Measurements from ENCODE around the gene LRRC71.

Gene LRRC71

GRCh38 chr1:156893048-156893953, 27.1 kb upstream of the LRRC71 start, which contains the start of gene PEAR1:
Gene PEAR1 (plus strand): TSS chr1:156893718. CDS start chr1:156903927, 10,209 bp downstream.
- no peak for DNase-seq

- no peak for DNase-seq
These were observed 26.4 kb upstream of the LRRC71 start for GRCh38 chr1:156894001-156894400.

GRCh38 chr1:156894711-156895454, 25.5 kb upstream of the LRRC71 start:
- DNase-seq, result no peak

GRCh38 chr1:156895455-156895812, 25.0 kb upstream of the LRRC71 start:
- no peak for DNase-seq

- DNase-seq, result no peak
These were observed 24.5 kb upstream of the LRRC71 start for GRCh38 chr1:156895927-156896326.

GRCh38 chr1:156896490-156897033, 23.9 kb upstream of the LRRC71 start:
- no peak for DNase-seq

- no peak for DNase-seq
These were observed 23.2 kb upstream of the LRRC71 start for GRCh38 chr1:156897078-156897825.

- no peak for DNase-seq
These were observed 22.3 kb upstream of the LRRC71 start for GRCh38 chr1:156898161-156898566.

GRCh38 chr1:156898971-156899664, 21.3 kb upstream of the LRRC71 start:
- DNase-seq, result no peak

- DNase-seq, result no peak
These were observed 20.3 kb upstream of the LRRC71 start for GRCh38 chr1:156899956-156900718.

GRCh38 chr1:156900896-156901589, 19.4 kb upstream of the LRRC71 start:
- no peak for DNase-seq

GRCh38 chr1:156901590-156901900, 18.9 kb upstream of the LRRC71 start:
- DNase-seq, result no peak

GRCh38 chr1:156901966-156902915, 18.2 kb upstream of the LRRC71 start:
- no peak for DNase-seq

- no peak for DNase-seq
These were observed 16.9 kb upstream of the LRRC71 start for GRCh38 chr1:156903328-156904091.

GRCh38 chr1:156904187-156904959, 16.1 kb upstream of the LRRC71 start:
- no peak for DNase-seq

GRCh38 chr1:156905176-156905575, 15.3 kb upstream of the LRRC71 start:
- no peak for DNase-seq

- DNase-seq, result no peak
These were observed 14.8 kb upstream of the LRRC71 start for GRCh38 chr1:156905651-156906050.

- no peak for DNase-seq
These were observed 14.1 kb upstream of the LRRC71 start for GRCh38 chr1:156906206-156906906.

All from stimulated activated CD4-positive, alpha-beta T cell treated with anti-CD3 and anti-CD28 coated beads, Interleukin-2, amount 100 ng/mL, for 48 hours (primary cell).